Measurements from ENCODE around the gene LAIR1. TPM values are rescaled to one million over a fixed set of nuclear protein-coding genes. Genes with fewer than 3 reads are reported as not detected.

The LAIR1 gene
- total and polyA plus RNA-seq, 2 experiments from 2014 or later: not detected

DNA sequence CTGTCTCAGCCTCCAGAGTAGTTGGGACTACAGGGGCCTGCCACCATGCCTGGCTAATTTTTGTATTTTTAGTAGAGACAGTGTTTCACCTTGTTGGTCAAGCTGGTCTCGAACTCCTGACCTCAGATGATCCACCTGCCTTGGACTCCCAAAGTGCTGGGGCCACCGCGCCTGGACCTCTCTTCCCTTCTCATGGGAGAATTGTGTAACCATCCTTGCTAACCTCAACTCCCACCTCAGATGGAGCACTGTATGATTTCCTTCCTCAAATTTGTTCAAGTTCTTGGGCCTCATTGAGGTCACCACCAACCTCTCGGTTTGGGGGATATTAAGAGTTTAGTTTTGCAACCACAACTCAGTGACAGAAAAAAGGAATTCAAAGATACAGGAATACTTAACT lies 62.5 kb downstream of the LAIR1 start:
- no peak overlapping the region for H3K27ac ChIP-seq
- WGBS, 2 experiments (ENCODE audit: low coverage in 1 of 2, low lambda C conversion rate in 2 of 2, missing lambda C conversion rate in 2 of 2): 39 to 50% methylated on average over 4 of the region's 4 CpGs
- H4K20me1 ChIP-seq (ENCODE audit: insufficient read depth): no peaks in the 10 kb centered on the region
- no peaks in the 10 kb centered on the region for H3K4me1 ChIP-seq (ENCODE audit: insufficient read depth)
- H3K9me2 ChIP-seq (ENCODE audit: insufficient read depth): no peaks in the 10 kb centered on the region
- no peaks in the 10 kb centered on the region for H3F3A ChIP-seq (ENCODE audit: insufficient read depth)
- H3K79me2 ChIP-seq (ENCODE audit: insufficient read depth): no peaks in the 10 kb centered on the region
- H3K27me3 ChIP-seq (replicated peaks; ENCODE audit: insufficient read depth): no peaks in the 10 kb centered on the region; the same call in 1 of the 2 replicates
- DNase-seq: no peak
- no peaks in the 10 kb centered on the region for H3K36me3 ChIP-seq (ENCODE audit: low read depth)
- no peak overlapping the region for H3K4me2 ChIP-seq (ENCODE audit: unreplicated experiment)
- no peak overlapping the region for H3K4me3 ChIP-seq
- no peak for TF ChIP-seq EZH2 (IDR thresholded peaks at IDR 0.05; ENCODE audit: insufficient read depth, poor library complexity, severe bottlenecking)
- TF ChIP-seq EZH2phosphoT487 (IDR thresholded peaks at IDR 0.05; ENCODE audit: insufficient read depth, low read depth): no peak
- H3K9me3 ChIP-seq (ENCODE audit: low read depth): no peaks in the 10 kb centered on the region
- H3K9ac ChIP-seq: no peak overlapping the region
- in situ Hi-C loops (cut with MboI): no loop called here
- H2AFZ ChIP-seq: no peak overlapping the region

Other genes starting within 250 kb of the LAIR1 start
- 11.5 and 23.8 TPM in 2 replicates for gene TFPT, start 249.3 kb downstream of the LAIR1 start, total RNA-seq (2014; rRNA removed; shearing (Covaris generic))
- gene TFPT, start 249.3 kb downstream of the LAIR1 start, polyA plus RNA-seq (2016; fragmentation: Nextera tagmentation; extraction: Ambion mirVana): 29.6 and 30.0 TPM in 2 replicates
- 38.4 and 43.9 TPM in 2 replicates for gene PRPF31, start 249.2 kb downstream of the LAIR1 start, total RNA-seq (2014; rRNA removed; shearing (Covaris generic))
- gene PRPF31, start 249.2 kb downstream of the LAIR1 start, polyA plus RNA-seq (2016; fragmentation: Nextera tagmentation; extraction: Ambion mirVana): 78.6 and 81.8 TPM in 2 replicates
- gene CNOT3, start 227.2 kb downstream of the LAIR1 start, total RNA-seq (2014; rRNA removed; shearing (Covaris generic)): 8.9 and 12.6 TPM in 2 replicates
- 16.6 and 19.4 TPM in 2 replicates for gene CNOT3, start 227.2 kb downstream of the LAIR1 start, polyA plus RNA-seq (2016; fragmentation: Nextera tagmentation; extraction: Ambion mirVana)
- gene LENG1, start 205.2 kb downstream of the LAIR1 start, total RNA-seq (2014; rRNA removed; shearing (Covaris generic)): 6.6 and 6.9 TPM in 2 replicates
- 10.2 and 10.9 TPM in 2 replicates for gene LENG1, start 205.2 kb downstream of the LAIR1 start, polyA plus RNA-seq (2016; fragmentation: Nextera tagmentation; extraction: Ambion mirVana)
- not detected in 2 replicates for gene TMC4, start 191.8 kb downstream of the LAIR1 start, total RNA-seq (2014; rRNA removed; shearing (Covaris generic))
- gene TMC4, start 191.8 kb downstream of the LAIR1 start, polyA plus RNA-seq (2016; fragmentation: Nextera tagmentation; extraction: Ambion mirVana): 0.18 TPM in 1 of 2 replicates, not detected in the other
- gene MBOAT7, start 175.4 kb downstream of the LAIR1 start, total RNA-seq (2014; rRNA removed; shearing (Covaris generic)): 109 and 157 TPM in 2 replicates
- 133 and 144 TPM in 2 replicates for gene MBOAT7, start 175.4 kb downstream of the LAIR1 start, polyA plus RNA-seq (2016; fragmentation: Nextera tagmentation; extraction: Ambion mirVana)
- gene TSEN34, start 173.6 kb downstream of the LAIR1 start, total RNA-seq (2014; rRNA removed; shearing (Covaris generic)): 102 and 105 TPM in 2 replicates
- gene TSEN34, start 173.6 kb downstream of the LAIR1 start, polyA plus RNA-seq (2016; fragmentation: Nextera tagmentation; extraction: Ambion mirVana): 90.0 TPM in 2 replicates
- 1,319 and 1,498 TPM in 2 replicates for gene RPS9, start 164.1 kb downstream of the LAIR1 start, total RNA-seq (2014; rRNA removed; shearing (Covaris generic))
- 395 and 404 TPM in 2 replicates for gene RPS9, start 164.1 kb downstream of the LAIR1 start, polyA plus RNA-seq (2016; fragmentation: Nextera tagmentation; extraction: Ambion mirVana)
- not detected in 2 replicates for gene LILRB3, start 141.9 kb downstream of the LAIR1 start, total RNA-seq (2014; rRNA removed; shearing (Covaris generic))
- 0.13 and 0.53 TPM in 2 replicates for gene LILRB3, start 141.9 kb downstream of the LAIR1 start, polyA plus RNA-seq (2016; fragmentation: Nextera tagmentation; extraction: Ambion mirVana)
- gene LILRA6, start 122.1 kb downstream of the LAIR1 start, total RNA-seq (2014; rRNA removed; shearing (Covaris generic)): not detected in 2 replicates
- gene LILRA6, start 122.1 kb downstream of the LAIR1 start, polyA plus RNA-seq (2016; fragmentation: Nextera tagmentation; extraction: Ambion mirVana): not detected in 2 replicates
- gene LILRB5, start 107.7 kb downstream of the LAIR1 start, total RNA-seq (2014; rRNA removed; shearing (Covaris generic)): not detected in 2 replicates
- not detected in 2 replicates for gene LILRB5, start 107.7 kb downstream of the LAIR1 start, polyA plus RNA-seq (2016; fragmentation: Nextera tagmentation; extraction: Ambion mirVana)
- not detected in 2 replicates for gene LILRB2, start 83.8 kb downstream of the LAIR1 start, total RNA-seq (2014; rRNA removed; shearing (Covaris generic))
- not detected in 2 replicates for gene LILRB2, start 83.8 kb downstream of the LAIR1 start, polyA plus RNA-seq (2016; fragmentation: Nextera tagmentation; extraction: Ambion mirVana)
- not detected in 2 replicates for gene LILRA5, start 51.8 kb downstream of the LAIR1 start, total RNA-seq (2014; rRNA removed; shearing (Covaris generic))
- gene LILRA5, start 51.8 kb downstream of the LAIR1 start, polyA plus RNA-seq (2016; fragmentation: Nextera tagmentation; extraction: Ambion mirVana): not detected in 2 replicates
- not detected in 2 replicates for gene LILRA4, start 25.8 kb downstream of the LAIR1 start, total RNA-seq (2014; rRNA removed; shearing (Covaris generic))
- gene LILRA4, start 25.8 kb downstream of the LAIR1 start, polyA plus RNA-seq (2016; fragmentation: Nextera tagmentation; extraction: Ambion mirVana): not detected in 2 replicates
- gene TTYH1, start 50.5 kb upstream of the LAIR1 start, total RNA-seq (2014; rRNA removed; shearing (Covaris generic)): not detected in 2 replicates
- 0.05 TPM in 2 replicates for gene TTYH1, start 50.5 kb upstream of the LAIR1 start, polyA plus RNA-seq (2016; fragmentation: Nextera tagmentation; extraction: Ambion mirVana)
- 29.2 and 33.9 TPM in 2 replicates for gene LENG8, start 84.3 kb upstream of the LAIR1 start, total RNA-seq (2014; rRNA removed; shearing (Covaris generic))
- 34.7 and 45.5 TPM in 2 replicates for gene LENG8, start 84.3 kb upstream of the LAIR1 start, polyA plus RNA-seq (2016; fragmentation: Nextera tagmentation; extraction: Ambion mirVana)
- gene LENG9, start 98.8 kb upstream of the LAIR1 start, total RNA-seq (2014; rRNA removed; shearing (Covaris generic)): 6.6 and 13.5 TPM in 2 replicates
- 0.30 and 0.41 TPM in 2 replicates for gene LENG9, start 98.8 kb upstream of the LAIR1 start, polyA plus RNA-seq (2016; fragmentation: Nextera tagmentation; extraction: Ambion mirVana)
- 39.6 and 51.7 TPM in 2 replicates for gene CDC42EP5, start 108.4 kb upstream of the LAIR1 start, total RNA-seq (2014; rRNA removed; shearing (Covaris generic))
- 4.4 and 5.2 TPM in 2 replicates for gene CDC42EP5, start 108.4 kb upstream of the LAIR1 start, polyA plus RNA-seq (2016; fragmentation: Nextera tagmentation; extraction: Ambion mirVana)
- gene LAIR2, start 137.9 kb upstream of the LAIR1 start, total RNA-seq (2014; rRNA removed; shearing (Covaris generic)): not detected in 2 replicates
- gene LAIR2, start 137.9 kb upstream of the LAIR1 start, polyA plus RNA-seq (2016; fragmentation: Nextera tagmentation; extraction: Ambion mirVana): not detected in 2 replicates
- gene LILRA2, start 208.9 kb upstream of the LAIR1 start, total RNA-seq (2014; rRNA removed; shearing (Covaris generic)): not detected in 2 replicates
- not detected in 2 replicates for gene LILRA2, start 208.9 kb upstream of the LAIR1 start, polyA plus RNA-seq (2016; fragmentation: Nextera tagmentation; extraction: Ambion mirVana)
- gene LILRA1, start 228.7 kb upstream of the LAIR1 start, total RNA-seq (2014; rRNA removed; shearing (Covaris generic)): not detected in 2 replicates
- not detected in 2 replicates for gene LILRA1, start 228.7 kb upstream of the LAIR1 start, polyA plus RNA-seq (2016; fragmentation: Nextera tagmentation; extraction: Ambion mirVana)